ENCODE results near the gene GON4L.
A peak's percentile ranks its signal among the peaks of the same experiment; 100 is the strongest.
"Not testable (repeated sequence)": the region's sequence is repeated elsewhere in the genome, so short reads cannot be mapped to it uniquely, and the experiment has no call there.

The GON4L gene

GRCh38 chr1:155844860-155845421 lies 12.1 kb downstream of the GON4L start:
- peak overlapping the region; percentile 0; the same call in 1 of the 2 replicates for H3K27ac ChIP-seq
- H3K4me2 ChIP-seq: peak overlapping the region; percentile 0; the same call in 1 of the 2 replicates
- no peak for TF ChIP-seq CTCF (conservative IDR thresholded peaks at IDR 0.05; ENCODE audit: low read depth, low read length)
- peaks cover 96% of the 10 kb centered on the region for H3K79me2 ChIP-seq (ENCODE audit: insufficient read depth, low read depth)
- H3K9ac ChIP-seq: no peak overlapping the region
- no peak overlapping the region for H3K4me3 ChIP-seq (IDR thresholded peaks at IDR 0.05; ENCODE audit: insufficient read depth, low read depth, low read length)
- peaks cover 5% of the 10 kb centered on the region; the same call in 1 of the 2 replicates for H4K20me1 ChIP-seq (ENCODE audit: insufficient read depth)
- H3K27me3 ChIP-seq (ENCODE audit: insufficient read depth, low read depth): no peaks in the 10 kb centered on the region
- H3K36me3 ChIP-seq (ENCODE audit: insufficient read depth): peaks cover 8% of the 10 kb centered on the region; the same call in 1 of the 2 replicates
- no peak overlapping the region for H2AFZ ChIP-seq (ENCODE audit: low read depth)
- H3K4me1 ChIP-seq (ENCODE audit: low read depth, poor library complexity, severe bottlenecking): peaks cover 33% of the 10 kb centered on the region

- no peaks in the 10 kb centered on the region; the same call in 1 of the 2 replicates for H3K36me3 ChIP-seq (ENCODE audit: insufficient read depth)
- H3K27ac ChIP-seq: no peak overlapping the region
- H3K4me1 ChIP-seq (ENCODE audit: low read depth, poor library complexity, severe bottlenecking): peaks cover 22% of the 10 kb centered on the region
- no peaks in the 10 kb centered on the region for H3K27me3 ChIP-seq (ENCODE audit: insufficient read depth, low read depth)
- H2AFZ ChIP-seq (ENCODE audit: low read depth): no peak overlapping the region
- H3K9ac ChIP-seq: no peak overlapping the region
- no peak overlapping the region for H3K4me2 ChIP-seq
- H3K4me3 ChIP-seq (IDR thresholded peaks at IDR 0.05; ENCODE audit: insufficient read depth, low read depth, low read length): no peak overlapping the region
- H4K20me1 ChIP-seq (ENCODE audit: insufficient read depth): peaks cover 5% of the 10 kb centered on the region; the same call in 1 of the 2 replicates
- H3K79me2 ChIP-seq (ENCODE audit: insufficient read depth, low read depth): peaks cover 56% of the 10 kb centered on the region
- no peak for TF ChIP-seq CTCF (conservative IDR thresholded peaks at IDR 0.05; ENCODE audit: low read depth, low read length)
Measured at GRCh38 chr1:155840386-155840785, 16.6 kb downstream of the GON4L start.

- H4K20me1 ChIP-seq (ENCODE audit: insufficient read depth): no peaks in the 10 kb centered on the region
- H3K4me1 ChIP-seq (ENCODE audit: low read depth, poor library complexity, severe bottlenecking): peaks cover 17% of the 10 kb centered on the region
- H2AFZ ChIP-seq (ENCODE audit: low read depth): no peak overlapping the region
- H3K27ac ChIP-seq: no peak overlapping the region
- H3K9ac ChIP-seq: no peak overlapping the region
- no peaks in the 10 kb centered on the region for H3K27me3 ChIP-seq (ENCODE audit: insufficient read depth, low read depth)
- H3K4me2 ChIP-seq: no peak overlapping the region
- no peak overlapping the region for H3K4me3 ChIP-seq (IDR thresholded peaks at IDR 0.05; ENCODE audit: insufficient read depth, low read depth, low read length)
- TF ChIP-seq CTCF (conservative IDR thresholded peaks at IDR 0.05; ENCODE audit: low read depth, low read length): no peak
- H3K36me3 ChIP-seq (ENCODE audit: insufficient read depth): no peaks in the 10 kb centered on the region
- H3K79me2 ChIP-seq (ENCODE audit: insufficient read depth, low read depth): peaks cover 31% of the 10 kb centered on the region; the same call in 1 of the 2 replicates
Measured at GRCh38 chr1:155835548-155835947, 21.5 kb downstream of the GON4L start.

- H4K20me1 ChIP-seq (ENCODE audit: insufficient read depth); H3K4me3 ChIP-seq (IDR thresholded peaks at IDR 0.05; ENCODE audit: insufficient read depth, low read depth, low read length); H3K36me3 ChIP-seq (ENCODE audit: insufficient read depth); H3K9ac ChIP-seq; H3K4me2 ChIP-seq; H3K27me3 ChIP-seq (ENCODE audit: insufficient read depth, low read depth); H2AFZ ChIP-seq (ENCODE audit: low read depth); H3K27ac ChIP-seq: not testable (repeated sequence)
- H3K79me2 ChIP-seq (ENCODE audit: insufficient read depth, low read depth): peaks cover 26% of the 10 kb centered on the region; the same call in 1 of the 2 replicates
- peaks cover 17% of the 10 kb centered on the region for H3K4me1 ChIP-seq (ENCODE audit: low read depth, poor library complexity, severe bottlenecking)
Measured at GRCh38 chr1:155834927-155835399, 22.1 kb downstream of the GON4L start.

GRCh38 chr1:155834296-155834926 lies 22.6 kb downstream of the GON4L start:
- H4K20me1 ChIP-seq (ENCODE audit: insufficient read depth): no peaks in the 10 kb centered on the region
- no peaks in the 10 kb centered on the region for H3K36me3 ChIP-seq (ENCODE audit: insufficient read depth)
- H3K27ac ChIP-seq: no peak overlapping the region
- H3K4me2 ChIP-seq: no peak overlapping the region
- H3K79me2 ChIP-seq (ENCODE audit: insufficient read depth, low read depth): peaks cover 20% of the 10 kb centered on the region; the same call in 1 of the 2 replicates
- no peak for TF ChIP-seq CTCF (conservative IDR thresholded peaks at IDR 0.05; ENCODE audit: low read depth, low read length)
- no peaks in the 10 kb centered on the region for H3K27me3 ChIP-seq (ENCODE audit: insufficient read depth, low read depth)
- H3K4me3 ChIP-seq (IDR thresholded peaks at IDR 0.05; ENCODE audit: insufficient read depth, low read depth, low read length): no peak overlapping the region
- peaks cover 17% of the 10 kb centered on the region for H3K4me1 ChIP-seq (ENCODE audit: low read depth, poor library complexity, severe bottlenecking)
- H2AFZ ChIP-seq (ENCODE audit: low read depth): no peak overlapping the region
- no peak overlapping the region for H3K9ac ChIP-seq
